HL-60 (cell line): Measurements from ENCODE around the gene IL9.

ENCODE experiments used
- POLR2AphosphoS5 ChIP-seq: IDR thresholded peaks from 2 replicates; pipeline ENCODE4 v1.6.1; 2012; ENCODE audit warnings: low read depth
- SPI1 ChIP-seq: IDR thresholded peaks from 2 replicates; pipeline ENCODE4 v1.6.1; 2012; ENCODE audit warnings: low read depth, mild to moderate bottlenecking, borderline replicate concordance
- TF ChIP-seq, protein P1 (sequence below): IDR thresholded peaks from one replicate; pipeline ENCODE4 v1.5.1; 2011; ENCODE audit warnings: low read length, control low read depth, inconsistent platforms; ENCODE audit not compliant: insufficient read depth

DNA sequence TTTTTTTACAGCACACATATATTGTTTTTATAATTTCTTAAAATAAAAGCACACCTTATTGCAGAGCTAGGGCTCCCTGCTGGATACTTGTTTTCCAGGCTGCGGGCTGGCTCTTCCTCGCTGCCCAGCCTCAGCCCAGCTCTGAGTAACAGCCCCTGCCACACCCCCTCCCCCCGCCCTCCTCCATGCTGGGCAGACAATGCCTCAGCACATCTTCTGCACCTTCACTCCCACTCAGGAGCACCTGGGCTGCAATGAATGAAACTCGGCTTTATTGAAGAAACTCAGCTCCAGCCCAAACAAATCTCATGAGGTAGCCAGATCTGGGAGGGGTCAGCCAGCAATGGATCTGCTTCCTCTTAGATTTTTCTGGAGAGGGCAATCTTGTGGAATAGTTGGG, 9.5 kb downstream of the IL9 start:
- TF ChIP-seq, protein P1, sequence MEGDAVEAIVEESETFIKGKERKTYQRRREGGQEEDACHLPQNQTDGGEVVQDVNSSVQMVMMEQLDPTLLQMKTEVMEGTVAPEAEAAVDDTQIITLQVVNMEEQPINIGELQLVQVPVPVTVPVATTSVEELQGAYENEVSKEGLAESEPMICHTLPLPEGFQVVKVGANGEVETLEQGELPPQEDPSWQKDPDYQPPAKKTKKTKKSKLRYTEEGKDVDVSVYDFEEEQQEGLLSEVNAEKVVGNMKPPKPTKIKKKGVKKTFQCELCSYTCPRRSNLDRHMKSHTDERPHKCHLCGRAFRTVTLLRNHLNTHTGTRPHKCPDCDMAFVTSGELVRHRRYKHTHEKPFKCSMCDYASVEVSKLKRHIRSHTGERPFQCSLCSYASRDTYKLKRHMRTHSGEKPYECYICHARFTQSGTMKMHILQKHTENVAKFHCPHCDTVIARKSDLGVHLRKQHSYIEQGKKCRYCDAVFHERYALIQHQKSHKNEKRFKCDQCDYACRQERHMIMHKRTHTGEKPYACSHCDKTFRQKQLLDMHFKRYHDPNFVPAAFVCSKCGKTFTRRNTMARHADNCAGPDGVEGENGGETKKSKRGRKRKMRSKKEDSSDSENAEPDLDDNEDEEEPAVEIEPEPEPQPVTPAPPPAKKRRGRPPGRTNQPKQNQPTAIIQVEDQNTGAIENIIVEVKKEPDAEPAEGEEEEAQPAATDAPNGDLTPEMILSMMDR: no peak
- TF ChIP-seq POLR2AphosphoS5: no peak
- no peak for TF ChIP-seq SPI1
